CMK (cell line): ENCODE data around the gene ANKRD53.
"Not testable (repeated sequence)": the region's sequence is repeated elsewhere in the genome, so short reads cannot be mapped to it uniquely, and the experiment has no call there.

Experiments used
- DNase-seq: peaks from one replicate; pipeline ENCODE4 v3.0.0-alpha.2; 2010; ENCODE audit warnings: low read depth

Gene ANKRD53

DNA sequence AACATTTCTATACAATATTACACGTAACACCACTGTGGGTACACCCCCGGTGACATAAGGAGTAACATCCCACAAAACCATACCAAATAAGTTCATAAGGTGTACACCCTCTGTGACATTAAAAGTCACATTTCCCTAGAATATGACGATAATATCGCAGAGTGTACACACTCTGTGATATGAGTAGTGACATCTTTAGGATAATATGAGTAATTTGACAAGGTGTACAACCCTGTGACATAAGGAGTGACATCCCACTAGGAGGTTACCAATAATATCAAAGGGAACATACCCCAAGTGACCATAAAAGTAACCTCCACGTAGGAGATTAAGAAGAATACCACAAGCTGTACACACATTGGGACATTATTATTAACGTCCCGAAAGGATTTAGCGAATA is 40.2 kb downstream of the ANKRD53 start:
- no peak for DNase-seq

DNA sequence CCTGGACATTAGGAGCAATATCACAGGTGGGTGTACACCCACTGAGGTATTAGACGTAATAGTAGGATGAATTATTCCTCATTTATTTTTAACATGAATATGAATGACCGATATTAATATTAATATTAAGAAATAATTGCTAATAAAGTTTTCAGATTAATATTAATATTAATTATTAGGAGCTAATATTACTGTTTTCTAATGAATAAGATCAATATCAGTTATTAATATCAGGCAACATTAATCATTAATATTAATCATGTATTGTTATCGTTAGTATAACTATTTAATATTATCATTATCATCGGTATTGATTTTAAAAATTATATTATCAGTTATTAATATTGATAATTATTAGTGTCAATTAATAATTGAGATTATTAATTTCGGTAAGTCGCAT is 41.6 kb downstream of the ANKRD53 start:
- not testable (repeated sequence) for DNase-seq

DNA sequence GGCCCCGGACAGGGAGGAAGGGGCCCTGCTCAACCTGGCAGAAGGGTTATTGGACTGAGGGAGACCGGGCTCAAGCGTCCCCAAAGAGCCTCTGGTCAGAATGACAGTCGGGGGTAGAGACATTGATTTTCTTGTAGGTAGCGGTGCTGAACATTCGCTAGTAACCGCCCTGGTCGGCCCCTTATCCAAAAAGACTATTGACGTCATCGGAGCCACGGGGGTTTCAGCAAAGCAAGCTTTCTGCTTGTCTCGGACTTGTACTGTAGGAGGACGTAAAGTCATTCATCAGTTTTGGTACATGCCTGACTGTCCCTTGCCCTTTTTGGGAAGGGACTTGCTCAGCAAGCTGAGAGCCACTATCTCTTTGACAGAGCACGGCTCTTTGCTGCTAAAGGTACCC is 43.0 kb downstream of the ANKRD53 start:
- DNase-seq: not testable (repeated sequence)

DNA sequence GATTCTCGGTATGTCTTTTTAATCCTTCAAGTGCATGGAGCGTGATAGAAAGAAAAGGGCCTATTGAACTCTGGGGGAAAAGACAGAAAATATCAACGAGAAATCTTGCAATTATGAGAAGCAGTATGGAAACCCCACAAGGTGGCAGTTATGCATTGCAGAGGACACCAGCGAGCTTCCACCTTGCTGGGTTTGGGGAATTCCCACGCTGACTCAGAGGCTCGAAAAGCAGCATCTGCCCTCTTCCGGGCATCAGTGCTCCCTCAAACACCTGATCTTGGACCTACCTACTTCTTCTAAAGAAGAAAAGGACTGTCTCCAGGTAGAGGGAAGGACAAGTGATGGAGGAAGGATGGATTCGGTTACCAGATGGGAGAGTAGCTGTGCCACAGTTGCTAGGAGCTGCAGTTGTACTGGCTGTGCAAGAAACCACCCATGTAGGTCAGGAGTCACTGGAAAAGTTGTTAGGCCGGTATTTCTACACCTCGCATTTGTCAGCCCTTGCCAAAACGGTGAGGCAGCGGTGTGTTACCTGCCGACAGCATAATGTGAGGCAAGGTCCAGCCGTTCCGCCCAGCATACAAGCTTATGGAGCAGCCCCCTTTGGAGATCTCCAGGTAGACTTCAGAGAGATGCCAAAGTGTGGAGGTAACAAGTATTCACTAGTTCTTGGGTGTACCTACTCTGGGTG is 45.3 kb downstream of the ANKRD53 start:
- DNase-seq: not testable (repeated sequence)
